T-helper 1 cell treated with Interleukin-12 subunit alpha and Interleukin-12 subunit beta and Interleukin-4 antibody, amounts not matched to agents 30 μg/mL and 1 μg/mL, for 36 hours (primary cell): ENCODE measurements around the gene TCL1B.
"Not testable (repeated sequence)": the region's sequence is repeated elsewhere in the genome, so short reads cannot be mapped to it uniquely, and the experiment has no call there.

Source experiments
- H3K27ac Mint-ChIP-seq: one replicate; pipeline ENCODE4 v1.8.0; 2021; ENCODE audit warnings: mild to moderate bottlenecking, mixed read lengths
- H3K27me3 Mint-ChIP-seq: one replicate; pipeline ENCODE4 v1.8.0; 2021; ENCODE audit warnings: low read depth, mixed read lengths
- H3K36me3 Mint-ChIP-seq: one replicate; pipeline ENCODE4 v1.8.0; 2021; ENCODE audit warnings: low read depth, mixed read lengths
- H3K4me1 Mint-ChIP-seq: one replicate; pipeline ENCODE4 v1.8.0; 2021; ENCODE audit warnings: low read depth, mixed read lengths
- H3K4me3 Mint-ChIP-seq: one replicate; pipeline ENCODE4 v1.8.0; 2021; ENCODE audit warnings: mild to moderate bottlenecking, moderate library complexity, mixed read lengths
- H3K9me3 Mint-ChIP-seq: one replicate; pipeline ENCODE4 v1.8.0; 2021; ENCODE audit warnings: mixed read lengths

Gene TCL1B

GRCh38 chr14:95701846-95702221 is 15.6 kb downstream of the TCL1B start:
- H3K9me3 Mint-ChIP-seq, result no peaks in the 10 kb centered on the region
- no peaks in the 10 kb centered on the region for H3K36me3 Mint-ChIP-seq
- H3K4me1 Mint-ChIP-seq, result peaks cover 3% of the 10 kb centered on the region
- no peak overlapping the region for H3K27ac Mint-ChIP-seq
- H3K27me3 Mint-ChIP-seq, result peaks cover 30% of the 10 kb centered on the region
- no peak overlapping the region for H3K4me3 Mint-ChIP-seq

- Mint-ChIP-seq H3K27ac (no peak overlapping the region), H3K9me3 (no peaks in the 10 kb centered on the region), H3K4me3 (no peak overlapping the region), H3K27me3 (peaks cover 30% of the 10 kb centered on the region), H3K4me1 (peaks cover 3% of the 10 kb centered on the region), H3K36me3 (no peaks in the 10 kb centered on the region)
These were observed 17.1 kb downstream of the TCL1B start for GRCh38 chr14:95703341-95703740.

GRCh38 chr14:95703805-95704204 is 17.6 kb downstream of the TCL1B start:
- Mint-ChIP-seq H3K27ac (no peak overlapping the region), H3K36me3 (no peaks in the 10 kb centered on the region), H3K4me1 (peaks cover 3% of the 10 kb centered on the region), H3K9me3 (no peaks in the 10 kb centered on the region), H3K4me3 (no peak overlapping the region), H3K27me3 (peaks cover 30% of the 10 kb centered on the region)

- Mint-ChIP-seq H3K27ac (no peak overlapping the region), H3K4me3 (no peak overlapping the region), H3K4me1 (no peaks in the 10 kb centered on the region), H3K27me3 (peaks cover 34% of the 10 kb centered on the region), H3K36me3 (no peaks in the 10 kb centered on the region), H3K9me3 (no peaks in the 10 kb centered on the region)
These were observed 19.3 kb downstream of the TCL1B start for GRCh38 chr14:95705518-95705917.

- Mint-ChIP-seq H3K27me3 (peaks cover 28% of the 10 kb centered on the region), H3K4me1 (no peaks in the 10 kb centered on the region), H3K4me3 (no peak overlapping the region), H3K36me3 (no peaks in the 10 kb centered on the region), H3K27ac (no peak overlapping the region), H3K9me3 (no peaks in the 10 kb centered on the region)
These were observed 21.1 kb downstream of the TCL1B start for GRCh38 chr14:95707327-95707726.

GRCh38 chr14:95710106-95710505 is 23.9 kb downstream of the TCL1B start:
- Mint-ChIP-seq H3K27me3 (peaks cover 22% of the 10 kb centered on the region), H3K36me3 (no peaks in the 10 kb centered on the region), H3K27ac (no peak overlapping the region), H3K9me3 (no peaks in the 10 kb centered on the region), H3K4me3 (no peak overlapping the region), H3K4me1 (no peaks in the 10 kb centered on the region)

- no peaks in the 10 kb centered on the region for H3K4me1 Mint-ChIP-seq
- no peaks in the 10 kb centered on the region for H3K36me3 Mint-ChIP-seq
- H3K27me3 Mint-ChIP-seq, result peaks cover 13% of the 10 kb centered on the region
- no peak overlapping the region for H3K27ac Mint-ChIP-seq
- H3K9me3 Mint-ChIP-seq, result no peaks in the 10 kb centered on the region
- H3K4me3 Mint-ChIP-seq, result no peak overlapping the region
These were observed 25.4 kb downstream of the TCL1B start for GRCh38 chr14:95711476-95712176.

GRCh38 chr14:95712398-95712797 is 26.2 kb downstream of the TCL1B start:
- Mint-ChIP-seq H3K27me3 (peaks cover 13% of the 10 kb centered on the region), H3K4me1 (no peaks in the 10 kb centered on the region)

GRCh38 chr14:95713596-95714371 is 27.6 kb downstream of the TCL1B start, which contains the start of gene TCL1A:
Gene TCL1A (minus strand): TSS chr14:95714125. CDS start chr14:95714066, 59 bp downstream.
- Mint-ChIP-seq H3K27ac (no peak within 1 kb of the TSS), H3K27me3 (peaks cover 18% of the 10 kb centered on the region), H3K4me3 (no peak within 1 kb of the TSS), H3K36me3 (no peaks in the 10 kb centered on the region), H3K9me3 (no peaks in the 10 kb centered on the region), H3K4me1 (no peaks in the 10 kb centered on the region)

More at GRCh38 chr14:95712398-95712797, 26.2 kb downstream of the TCL1B start:
- Mint-ChIP-seq H3K4me3 (no peak overlapping the region), H3K36me3 (no peaks in the 10 kb centered on the region), H3K9me3 (no peaks in the 10 kb centered on the region), H3K27ac (no peak overlapping the region)

GRCh38 chr14:95722525-95723190 is 36.4 kb downstream of the TCL1B start:
- Mint-ChIP-seq H3K27ac (no peak overlapping the region), H3K4me3 (no peak overlapping the region), H3K9me3 (peaks cover 5% of the 10 kb centered on the region), H3K4me1 (no peaks in the 10 kb centered on the region), H3K36me3 (no peaks in the 10 kb centered on the region), H3K27me3 (peaks cover 29% of the 10 kb centered on the region)

GRCh38 chr14:95725685-95726336 is 39.6 kb downstream of the TCL1B start:
- peaks cover 5% of the 10 kb centered on the region for H3K9me3 Mint-ChIP-seq
- no peak overlapping the region for H3K27ac Mint-ChIP-seq
- H3K4me1 Mint-ChIP-seq, result no peaks in the 10 kb centered on the region
- H3K4me3 Mint-ChIP-seq, result no peak overlapping the region
- H3K27me3 Mint-ChIP-seq, result peaks cover 18% of the 10 kb centered on the region
- H3K36me3 Mint-ChIP-seq, result no peaks in the 10 kb centered on the region

- Mint-ChIP-seq H3K27ac (no peak overlapping the region), H3K9me3 (peaks cover 5% of the 10 kb centered on the region), H3K4me1 (no peaks in the 10 kb centered on the region), H3K27me3 (peaks cover 19% of the 10 kb centered on the region), H3K36me3 (no peaks in the 10 kb centered on the region), H3K4me3 (no peak overlapping the region)
These were observed 41.0 kb downstream of the TCL1B start for GRCh38 chr14:95727056-95727700.

- not testable (repeated sequence) for H3K4me1 Mint-ChIP-seq, H3K36me3 Mint-ChIP-seq, H3K4me3 Mint-ChIP-seq, H3K27ac Mint-ChIP-seq, H3K9me3 Mint-ChIP-seq
- peaks cover 18% of the 10 kb centered on the region for H3K27me3 Mint-ChIP-seq
These were observed 43.3 kb downstream of the TCL1B start for GRCh38 chr14:95729402-95730028.

GRCh38 chr14:95730126-95730525 is 43.9 kb downstream of the TCL1B start:
- Mint-ChIP-seq H3K9me3 (no peaks in the 10 kb centered on the region), H3K36me3 (no peaks in the 10 kb centered on the region), H3K27ac (no peak overlapping the region), H3K4me1 (no peaks in the 10 kb centered on the region), H3K27me3 (peaks cover 18% of the 10 kb centered on the region), H3K4me3 (no peak overlapping the region)
